ENCODE results near the gene AP2A1.
A peak's percentile ranks its signal among the peaks of the same experiment; 100 is the strongest.

Gene AP2A1

GRCh38 chr19:49795615-49796014 lies 28.8 kb downstream of the AP2A1 start:
- DNase-seq: no peak

GRCh38 chr19:49798574-49798973 lies 31.8 kb downstream of the AP2A1 start:
- no peak for DNase-seq

DNA sequence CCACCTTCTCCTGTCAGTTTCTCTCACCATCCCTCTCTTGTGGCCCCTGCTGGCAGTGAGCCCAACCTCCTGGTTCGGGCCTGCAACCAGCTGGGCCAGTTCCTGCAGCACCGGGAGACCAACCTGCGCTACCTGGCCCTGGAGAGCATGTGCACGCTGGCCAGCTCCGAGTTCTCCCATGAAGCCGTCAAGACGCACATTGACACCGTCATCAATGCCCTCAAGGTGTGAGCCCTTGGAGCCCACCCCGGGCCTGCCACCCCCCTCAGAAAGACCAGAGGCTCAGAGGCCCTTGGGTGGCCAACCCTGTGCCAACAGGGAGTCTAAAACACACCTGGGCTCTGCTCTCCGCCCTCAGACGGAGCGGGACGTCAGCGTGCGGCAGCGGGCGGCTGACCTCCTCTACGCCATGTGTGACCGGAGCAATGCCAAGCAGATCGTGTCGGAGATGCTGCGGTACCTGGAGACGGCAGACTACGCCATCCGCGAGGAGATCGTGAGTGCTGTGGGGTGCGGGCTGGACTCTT lies 32.5 kb downstream of the AP2A1 start:
- DNase-seq: no peak

GRCh38 chr19:49799798-49800376 lies 33.1 kb downstream of the AP2A1 start:
- DNase-seq: no peak

DNA sequence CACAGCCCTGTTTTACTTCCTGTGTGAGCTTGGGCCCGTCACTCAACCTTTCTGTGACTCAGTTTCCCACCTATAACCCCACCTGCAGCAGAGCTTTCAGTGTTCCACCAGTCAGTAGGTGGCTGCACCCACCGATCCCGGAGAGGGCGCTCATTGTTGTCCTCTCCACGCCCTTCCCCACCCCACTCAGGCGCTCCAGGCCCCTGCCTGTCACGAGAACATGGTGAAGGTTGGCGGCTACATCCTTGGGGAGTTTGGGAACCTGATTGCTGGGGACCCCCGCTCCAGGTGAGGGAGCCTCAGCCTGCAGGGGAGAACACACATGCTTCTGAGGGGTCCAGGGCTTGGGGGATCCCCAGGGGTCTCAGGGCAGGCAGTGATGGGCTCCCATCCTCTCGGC lies 34.0 kb downstream of the AP2A1 start:
- DNase-seq: no peak

DNA sequence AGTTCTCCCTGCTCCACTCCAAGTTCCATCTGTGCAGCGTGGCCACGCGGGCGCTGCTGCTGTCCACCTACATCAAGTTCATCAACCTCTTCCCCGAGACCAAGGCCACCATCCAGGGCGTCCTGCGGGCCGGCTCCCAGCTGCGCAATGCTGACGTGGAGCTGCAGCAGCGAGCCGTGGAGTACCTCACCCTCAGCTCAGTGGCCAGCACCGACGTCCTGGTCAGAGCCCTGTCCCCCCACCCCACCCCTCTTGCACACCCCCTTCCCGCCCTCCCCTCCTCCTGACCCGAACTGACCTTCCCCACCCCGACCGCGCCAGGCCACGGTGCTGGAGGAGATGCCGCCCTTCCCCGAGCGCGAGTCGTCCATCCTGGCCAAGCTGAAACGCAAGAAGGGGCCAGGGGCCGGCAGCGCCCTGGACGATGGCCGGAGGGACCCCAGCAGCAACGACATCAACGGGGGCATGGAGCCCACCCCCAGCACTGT lies 34.6 kb downstream of the AP2A1 start:
- no peak for DNase-seq

DNA sequence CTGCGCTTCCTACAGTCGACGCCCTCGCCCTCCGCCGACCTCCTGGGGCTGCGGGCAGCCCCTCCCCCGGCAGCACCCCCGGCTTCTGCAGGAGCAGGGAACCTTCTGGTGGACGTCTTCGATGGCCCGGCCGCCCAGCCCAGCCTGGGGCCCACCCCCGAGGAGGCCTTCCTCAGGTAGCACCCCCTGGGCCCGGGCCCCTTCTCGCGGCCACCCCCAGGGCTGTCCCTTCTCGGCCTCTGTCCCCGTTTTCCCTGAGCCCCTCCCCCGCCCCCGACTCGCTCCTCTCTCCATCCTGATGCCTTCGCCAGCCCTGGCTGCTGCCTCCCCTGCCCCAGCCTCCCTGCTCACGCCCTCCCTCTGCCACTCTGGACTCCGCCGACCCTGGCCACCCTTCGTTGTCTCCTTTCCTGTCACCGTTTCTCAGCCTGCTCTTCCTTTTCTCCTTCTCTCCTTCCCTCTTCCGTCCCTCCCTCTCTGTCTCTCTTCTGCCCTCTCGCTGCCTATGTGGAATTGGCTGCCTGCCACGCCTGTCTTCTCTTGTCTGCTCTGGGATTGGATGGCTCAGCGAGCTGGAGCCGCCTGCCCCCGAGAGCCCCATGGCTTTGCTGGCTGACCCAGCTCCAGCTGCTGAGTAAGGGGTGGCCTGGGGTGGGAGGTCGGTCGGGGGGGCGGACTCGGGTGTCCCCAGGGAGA lies 35.3 kb downstream of the AP2A1 start:
- no peak for DNase-seq

- DNase-seq: no peak
Observed at GRCh38 chr19:49802836-49803528, 36.2 kb downstream of the AP2A1 start.

DNA sequence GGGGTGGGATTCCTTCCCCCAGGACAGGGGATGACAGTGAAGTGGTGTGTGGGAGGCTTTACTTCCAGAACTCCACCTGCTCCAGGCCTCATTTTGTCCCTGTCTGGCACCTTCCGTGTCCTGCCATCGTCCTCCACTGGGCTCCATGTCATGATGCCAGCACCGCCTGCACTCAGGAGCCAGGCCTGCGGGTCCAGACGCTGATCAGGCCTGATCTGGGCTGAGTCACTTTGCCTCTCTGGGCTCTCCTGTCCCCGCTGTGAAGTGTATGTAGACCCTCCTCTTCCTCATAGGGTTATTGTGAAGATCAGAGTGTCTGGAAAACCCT lies 36.7 kb downstream of the AP2A1 start:
- no peak for DNase-seq

DNA sequence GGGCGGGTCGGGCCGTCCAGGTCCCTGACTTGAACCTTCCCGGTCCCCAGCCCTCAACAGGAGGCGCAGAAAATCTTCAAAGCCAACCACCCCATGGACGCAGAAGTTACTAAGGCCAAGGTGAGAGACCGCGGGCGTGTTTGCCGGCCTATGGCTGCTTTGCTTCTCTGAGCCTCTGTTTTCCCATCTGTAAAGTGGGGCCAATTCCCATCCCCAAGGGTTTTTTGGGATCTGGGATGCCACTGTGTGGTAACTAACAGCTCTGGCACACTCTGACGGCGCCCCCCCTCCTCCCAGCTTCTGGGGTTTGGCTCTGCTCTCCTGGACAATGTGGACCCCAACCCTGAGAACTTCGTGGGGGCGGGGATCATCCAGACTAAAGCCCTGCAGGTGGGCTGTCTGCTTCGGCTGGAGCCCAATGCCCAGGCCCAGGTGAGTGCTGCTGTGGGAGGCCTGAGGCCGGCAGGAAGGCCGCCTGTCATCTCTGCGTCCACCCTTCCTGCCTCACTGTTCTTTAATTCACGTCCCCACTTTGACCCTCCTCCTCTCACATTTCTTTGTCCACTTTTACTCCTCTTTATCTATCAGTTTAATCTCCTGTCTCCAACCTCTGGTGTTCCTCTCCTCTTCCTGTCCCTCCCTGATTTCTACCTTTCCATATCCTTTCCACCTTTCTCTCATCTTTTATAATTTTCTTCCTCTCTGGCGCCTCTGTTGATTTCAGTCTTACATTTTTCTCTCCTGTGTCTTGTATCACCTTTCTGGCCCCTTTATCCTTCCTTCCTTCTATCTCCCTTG lies 39.2 kb downstream of the AP2A1 start:
- DNase-seq: no peak

GRCh38 chr19:49806620-49806959 lies 39.8 kb downstream of the AP2A1 start:
- DNase-seq: no peak

DNA sequence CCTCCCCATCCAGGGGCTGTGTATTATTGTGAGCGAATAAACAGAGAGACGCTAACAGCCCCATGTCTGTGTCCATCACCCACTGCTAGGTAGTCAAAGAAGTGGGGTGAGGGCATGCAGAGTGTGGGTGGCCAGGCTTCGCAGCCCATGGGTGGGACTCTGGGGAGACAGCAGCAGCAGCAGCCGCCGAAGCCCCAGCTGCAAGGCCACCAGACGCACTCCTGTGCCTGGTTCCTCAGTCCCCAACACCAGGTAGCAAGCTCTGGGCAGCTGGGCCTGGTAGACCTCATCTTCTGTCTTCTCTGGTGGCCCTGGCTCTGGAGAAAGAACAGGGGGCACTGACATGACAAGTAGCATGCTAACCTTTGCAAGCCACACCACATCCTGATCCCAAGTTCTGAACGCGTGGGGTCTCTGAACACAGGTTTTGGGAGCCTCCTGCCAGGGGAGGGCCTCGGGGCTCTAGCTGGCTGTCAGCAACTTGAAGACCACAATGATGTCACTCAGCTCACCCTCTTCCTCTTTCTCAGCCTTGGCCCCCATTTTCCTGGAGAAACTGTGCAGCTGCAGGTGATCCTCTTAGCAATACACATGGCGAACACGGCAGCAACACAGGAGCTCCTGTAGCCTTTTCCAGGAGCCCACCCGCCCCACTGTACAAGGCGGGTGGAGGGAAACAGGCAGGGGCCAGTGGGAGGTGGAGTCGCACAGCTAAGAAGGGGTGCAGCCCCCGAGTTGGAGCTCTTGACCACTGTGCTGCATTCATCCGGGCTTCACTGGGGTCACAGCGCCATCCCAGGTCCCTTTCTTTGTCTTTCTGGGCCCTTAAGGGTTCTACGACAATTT lies 40.5 kb downstream of the AP2A1 start:
- peak; percentile 36 for DNase-seq

- no peak for DNase-seq
Observed at GRCh38 chr19:49807904-49808675, 41.3 kb downstream of the AP2A1 start.

DNA sequence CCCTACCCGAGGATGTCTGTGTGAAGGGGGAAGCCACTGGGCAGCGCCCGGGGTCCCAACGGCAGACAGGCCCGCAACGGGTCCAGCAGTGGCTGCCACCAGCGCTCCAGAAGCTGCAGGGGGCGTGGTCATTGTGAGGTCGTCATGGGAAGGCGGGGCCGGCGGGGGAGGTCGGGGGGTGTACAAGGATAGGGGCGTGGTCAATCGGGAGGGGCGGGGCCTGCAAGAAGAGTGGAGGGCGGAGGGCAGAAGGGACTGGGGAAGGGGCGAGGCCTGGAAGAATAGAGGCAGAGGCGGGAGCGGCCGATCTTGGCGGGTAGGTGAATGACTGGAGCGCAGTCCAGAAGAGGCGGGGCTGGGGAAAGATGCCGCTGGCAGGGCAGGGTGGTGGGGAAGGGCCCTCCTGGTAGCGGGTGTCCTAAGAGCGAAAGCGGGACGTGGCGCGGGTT lies 41.9 kb downstream of the AP2A1 start:
- peak; percentile 88 for DNase-seq

DNA sequence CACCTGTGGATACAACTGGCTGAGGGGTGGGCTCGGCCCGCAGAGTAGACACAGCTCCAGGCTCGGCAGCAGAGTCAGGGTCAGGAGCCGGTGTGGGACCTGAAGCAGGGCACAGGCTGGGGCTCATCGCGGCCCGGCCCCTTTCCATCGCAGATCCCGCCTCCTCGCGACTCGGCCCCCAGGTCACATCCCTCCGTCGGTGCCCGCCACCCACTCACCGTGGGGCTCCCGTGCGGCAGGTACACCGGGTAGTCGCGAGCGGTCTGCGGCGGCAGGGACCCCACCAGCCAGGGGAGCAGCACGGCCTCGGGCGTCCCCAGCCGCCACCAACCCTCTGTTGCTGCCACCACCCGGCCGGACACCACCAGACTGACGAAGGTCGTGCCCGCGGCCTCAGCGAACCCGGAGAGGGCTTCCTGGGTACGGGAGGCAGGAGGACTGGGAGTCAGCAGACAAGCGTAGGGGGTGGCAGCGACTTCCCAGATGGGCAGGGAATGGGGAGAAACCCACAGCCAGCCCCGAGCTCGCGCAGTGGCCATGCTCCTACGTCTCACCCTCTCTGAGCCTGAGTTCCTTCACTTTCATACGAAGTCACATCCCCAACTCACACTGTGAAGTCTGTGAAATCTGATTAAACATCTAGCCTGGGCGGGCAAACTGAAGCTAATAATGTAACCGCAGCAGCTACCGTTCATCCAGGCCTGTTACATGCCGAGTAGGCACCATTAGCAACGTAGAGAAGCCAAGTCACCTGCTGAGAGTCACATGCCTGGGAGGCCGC lies 42.5 kb downstream of the AP2A1 start:
- DNase-seq: peak; percentile 64

- no peak for DNase-seq
Observed at GRCh38 chr19:49809941-49810389, 43.2 kb downstream of the AP2A1 start.

- DNase-seq: no peak
Observed at GRCh38 chr19:49811328-49811727, 44.5 kb downstream of the AP2A1 start.

- no peak for DNase-seq
Observed at GRCh38 chr19:49812452-49812996, 45.7 kb downstream of the AP2A1 start.

GRCh38 chr19:49812997-49813861 lies 46.4 kb downstream of the AP2A1 start, which contains the start of gene FUZ:
TSS of gene FUZ (minus strand) at chr19:49813292. CDS start at chr19:49813106, 186 bp downstream.
- DNase-seq: peak; percentile 98
